Measurements from ENCODE around the gene L1CAM. TPM values are rescaled to one million over a fixed set of nuclear protein-coding genes. Genes with fewer than 3 reads are reported as not detected.

The L1CAM gene
- total RNA-seq, 1 experiment from 2014 or later: 0.30 TPM

DNA sequence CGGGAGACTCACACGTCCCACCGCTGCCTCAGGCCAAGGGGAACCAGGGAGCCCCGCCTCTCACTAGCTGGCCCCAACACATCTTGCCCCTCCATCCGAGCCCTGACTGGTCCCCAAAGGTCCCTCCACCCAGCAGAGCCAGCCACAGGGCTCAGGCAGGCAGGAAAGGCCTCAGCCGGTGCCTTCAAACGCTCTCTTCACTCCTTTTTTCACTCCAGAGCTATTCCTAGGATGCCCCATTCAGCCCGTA is 41.6 kb upstream of the L1CAM start:
- Histone ChIP-seq H3K36me3 (no peaks in the 10 kb centered on the region; the same call in 1 of the 2 replicates), H3K9me3 (no peaks in the 10 kb centered on the region), H3K27me3 (no peaks in the 10 kb centered on the region), H3K4me3 (peak overlapping the region; percentile 71)
- no peak for DNase-seq

DNA sequence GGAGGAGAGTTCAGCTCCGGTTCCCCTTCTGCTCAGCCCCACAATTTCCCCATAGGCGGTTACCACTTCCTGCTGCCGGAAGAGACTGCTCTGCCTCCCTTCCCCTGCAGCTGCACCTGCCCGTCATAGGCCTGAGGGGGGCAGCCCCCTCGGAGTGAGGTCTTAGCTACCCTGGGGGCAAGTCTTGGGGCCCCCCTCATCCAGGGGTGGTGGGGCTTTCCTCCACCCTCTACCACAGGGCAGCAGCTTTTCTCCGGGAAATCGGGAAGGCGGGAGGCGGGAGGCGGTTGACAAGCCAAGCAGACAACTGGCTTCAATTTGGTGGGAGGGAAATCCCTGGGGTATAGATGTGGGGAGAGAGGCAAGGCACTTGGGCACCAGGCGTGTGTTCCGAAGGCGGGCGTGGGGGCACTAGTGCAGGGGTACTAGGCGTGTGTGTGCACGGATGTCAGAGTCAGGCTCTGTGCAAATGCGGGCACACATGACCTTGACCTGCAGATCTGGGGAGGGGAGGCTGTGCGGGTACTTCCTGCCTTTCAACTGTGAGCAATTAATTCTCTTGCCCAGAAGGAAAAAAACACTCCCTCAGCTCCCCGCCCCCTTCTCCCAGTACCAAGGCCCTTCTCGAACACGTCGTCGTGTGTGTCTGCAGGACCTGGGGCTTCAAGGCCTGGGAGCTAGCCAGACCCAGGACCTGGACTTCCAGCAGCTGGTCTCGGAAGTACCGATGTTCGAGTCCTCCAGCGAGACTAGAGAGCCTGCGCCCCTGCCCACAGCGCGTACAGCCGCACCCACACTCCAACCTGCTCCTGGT is 41.1 kb upstream of the L1CAM start:
- H3K4me3 ChIP-seq: peak overlapping the region; percentile 71
- no peaks in the 10 kb centered on the region for H3K9me3 ChIP-seq
- H3K36me3 ChIP-seq: no peaks in the 10 kb centered on the region; the same call in 1 of the 2 replicates
- peak; percentile 49 for DNase-seq
- no peaks in the 10 kb centered on the region for H3K27me3 ChIP-seq

DNA sequence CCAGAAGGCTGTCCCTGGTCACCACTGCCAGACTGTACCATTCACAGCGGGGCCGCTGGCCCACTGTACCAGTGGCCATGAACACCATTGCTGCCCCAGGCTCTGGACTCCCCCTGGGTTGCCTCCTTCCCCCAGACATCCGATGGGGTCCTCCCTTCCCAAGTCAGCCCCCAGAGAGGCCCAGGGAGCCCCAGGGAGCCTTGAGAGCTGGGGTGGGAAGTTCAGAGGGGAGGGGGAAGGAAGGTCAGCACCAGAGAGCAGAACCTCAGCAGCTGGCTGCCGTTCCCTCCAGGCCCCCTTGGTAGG is 40.5 kb upstream of the L1CAM start:
- Histone ChIP-seq H3K27me3 (no peaks in the 10 kb centered on the region), H3K36me3 (no peaks in the 10 kb centered on the region; the same call in 1 of the 2 replicates), H3K4me3 (no peak overlapping the region), H3K9me3 (no peaks in the 10 kb centered on the region)
- DNase-seq: no peak

DNA sequence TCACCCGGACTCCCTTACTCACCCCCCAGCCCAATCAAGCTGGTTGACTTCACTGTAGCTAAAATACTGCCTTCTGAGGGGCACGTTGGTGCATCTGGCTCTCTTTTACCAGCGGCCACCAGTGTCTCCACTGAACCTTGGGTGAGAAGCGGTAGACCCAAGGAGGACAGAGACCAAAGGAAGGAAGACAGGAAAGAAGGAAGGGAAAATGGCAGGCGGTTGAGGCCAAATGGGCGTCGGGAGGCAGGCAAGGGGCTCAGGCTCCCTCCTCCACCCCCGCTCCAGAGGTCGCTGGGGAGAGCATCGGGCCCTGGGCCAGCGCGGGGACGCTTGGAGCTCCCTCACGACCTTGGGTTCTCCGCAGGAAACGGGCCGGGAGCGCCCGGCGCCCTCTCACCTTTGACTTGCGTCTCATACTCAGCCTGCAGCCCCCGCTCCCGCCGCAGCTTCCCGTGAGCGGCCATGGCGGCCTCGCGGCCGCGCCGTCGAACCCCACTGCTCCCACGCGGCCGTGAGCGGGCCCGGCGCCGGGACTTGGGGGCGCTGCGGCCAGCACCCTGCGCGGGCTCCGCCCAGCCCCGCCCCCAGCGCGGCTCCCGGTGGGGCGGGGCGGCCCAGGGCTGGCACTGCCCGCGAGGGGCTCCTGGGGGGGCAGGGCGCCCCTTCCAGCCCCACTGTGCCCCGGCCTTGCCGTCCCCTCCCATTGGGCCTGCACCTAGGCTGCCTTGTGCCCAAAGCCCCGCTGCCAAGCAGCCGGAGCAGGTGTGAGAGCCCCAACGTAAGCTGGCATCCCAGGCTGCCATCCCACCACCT is 40.0 kb upstream of the L1CAM start, which contains the start of gene ARHGAP4:
TSS of gene ARHGAP4 (minus strand) at position 526 of the 813 bp plus-strand sequence. CDS start at position 464, 62 bp downstream.
- no peak for DNase-seq
- peak within 1 kb of the TSS; percentile 71; the same call in 1 of the 2 replicates for H3K4me3 ChIP-seq
- H3K36me3 ChIP-seq: no peaks in the 10 kb centered on the region
- H3K9me3 ChIP-seq: no peaks in the 10 kb centered on the region
- no peaks in the 10 kb centered on the region for H3K27me3 ChIP-seq

DNA sequence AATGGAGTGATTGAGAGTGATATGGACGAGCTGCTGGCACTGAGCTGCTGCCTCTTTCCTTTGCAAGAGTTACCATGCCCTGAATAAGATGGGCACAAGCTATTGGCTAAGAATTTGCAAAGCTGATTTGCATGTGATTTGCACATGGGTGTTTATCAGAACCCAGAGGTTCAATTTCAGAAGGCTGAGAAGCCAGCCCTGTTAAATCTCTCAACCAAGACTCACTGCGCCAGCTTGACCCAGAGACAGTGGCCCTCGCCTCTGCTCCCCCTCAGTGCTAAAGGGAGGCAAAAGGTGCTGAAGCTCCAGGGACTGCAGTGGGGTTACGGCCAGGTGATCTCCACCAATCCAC is 39.4 kb upstream of the L1CAM start:
- Histone ChIP-seq H3K36me3 (no peaks in the 10 kb centered on the region), H3K27me3 (no peaks in the 10 kb centered on the region), H3K4me3 (no peak overlapping the region), H3K9me3 (no peaks in the 10 kb centered on the region)
- DNase-seq: no peak

DNA sequence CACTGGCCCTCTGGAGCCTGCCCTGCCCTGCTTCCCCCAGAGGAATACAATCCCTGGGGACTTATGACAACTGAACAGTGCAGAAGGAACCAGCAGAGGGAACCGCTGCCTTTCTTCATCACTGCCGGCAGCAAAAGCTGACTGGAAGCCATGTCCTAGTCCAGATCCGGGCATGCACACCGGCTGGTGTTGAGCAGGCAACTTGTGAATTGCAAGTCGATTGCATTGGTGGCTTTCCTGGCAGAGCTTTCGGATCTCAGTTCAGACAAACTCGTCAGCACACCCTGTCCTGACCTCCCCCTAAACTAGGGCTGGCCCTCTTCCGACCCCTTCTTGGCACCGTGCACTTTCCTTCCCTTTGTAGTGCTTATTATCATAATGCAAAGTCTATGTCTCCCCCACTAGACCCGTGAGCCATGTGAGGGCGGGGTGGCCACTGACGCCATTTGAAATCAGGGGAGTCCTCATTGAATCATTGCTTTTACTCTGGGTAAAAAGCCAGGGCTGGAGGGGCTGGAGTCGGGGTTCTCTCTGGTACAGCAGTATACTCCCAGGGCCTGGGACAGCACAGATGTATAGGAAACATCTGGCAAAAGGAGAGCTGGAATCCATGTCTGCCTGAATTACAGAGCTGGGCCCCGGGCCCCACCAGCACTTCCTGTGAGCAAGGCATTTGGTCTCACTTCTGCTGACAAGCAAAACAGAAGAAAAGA is 38.3 kb upstream of the L1CAM start:
- no peaks in the 10 kb centered on the region for H3K9me3 ChIP-seq
- no peak for DNase-seq
- H3K27me3 ChIP-seq: no peaks in the 10 kb centered on the region
- H3K4me3 ChIP-seq: no peak overlapping the region
- H3K36me3 ChIP-seq: no peaks in the 10 kb centered on the region

DNA sequence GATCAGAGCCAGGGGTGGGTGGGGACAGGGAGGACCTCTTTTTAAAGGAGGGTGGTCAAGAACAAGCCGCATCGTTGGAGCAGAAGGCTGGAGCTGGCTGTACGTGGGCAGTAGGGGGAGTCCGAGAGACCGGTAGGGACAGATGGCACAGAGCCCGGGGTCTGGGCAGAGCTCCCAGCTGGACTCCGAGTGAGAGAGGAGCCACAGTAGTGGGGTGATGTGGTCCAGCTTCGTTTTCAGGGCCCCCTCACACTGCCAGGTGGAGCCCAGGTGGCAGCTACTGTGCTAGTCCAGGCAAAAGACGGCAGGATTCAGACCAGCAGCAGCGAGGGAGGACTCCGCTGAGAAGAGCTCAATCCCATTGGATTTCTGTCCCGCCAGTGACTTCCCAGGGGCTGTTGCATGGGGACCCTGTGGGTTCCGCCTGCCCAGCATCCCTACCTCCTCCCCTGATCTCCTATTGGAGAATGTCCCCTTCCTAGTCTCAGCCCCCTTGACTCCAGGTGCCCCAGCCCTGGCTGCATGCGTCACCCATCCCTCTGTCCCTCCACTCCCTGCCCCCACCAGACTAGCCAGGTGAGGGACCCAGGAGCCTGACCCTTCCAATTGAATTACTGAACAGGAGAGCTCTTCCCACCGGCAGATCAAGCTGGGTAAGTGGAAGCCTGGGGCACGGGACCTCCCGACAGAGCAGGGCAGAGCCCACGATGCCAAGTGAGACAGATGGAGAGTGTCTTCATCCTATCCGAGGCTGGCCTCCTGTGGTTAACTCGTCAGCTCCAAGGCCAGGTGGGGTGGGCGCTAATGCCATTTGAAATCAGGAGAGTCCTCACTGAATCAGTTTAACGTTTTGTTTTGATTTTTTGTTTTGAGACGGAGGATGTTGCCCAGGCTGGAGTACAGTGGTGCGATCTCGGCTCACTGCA is 37.2 kb upstream of the L1CAM start:
- peak; percentile 69 for DNase-seq
- Histone ChIP-seq H3K4me3 (no peak overlapping the region), H3K9me3 (no peaks in the 10 kb centered on the region)

DNA sequence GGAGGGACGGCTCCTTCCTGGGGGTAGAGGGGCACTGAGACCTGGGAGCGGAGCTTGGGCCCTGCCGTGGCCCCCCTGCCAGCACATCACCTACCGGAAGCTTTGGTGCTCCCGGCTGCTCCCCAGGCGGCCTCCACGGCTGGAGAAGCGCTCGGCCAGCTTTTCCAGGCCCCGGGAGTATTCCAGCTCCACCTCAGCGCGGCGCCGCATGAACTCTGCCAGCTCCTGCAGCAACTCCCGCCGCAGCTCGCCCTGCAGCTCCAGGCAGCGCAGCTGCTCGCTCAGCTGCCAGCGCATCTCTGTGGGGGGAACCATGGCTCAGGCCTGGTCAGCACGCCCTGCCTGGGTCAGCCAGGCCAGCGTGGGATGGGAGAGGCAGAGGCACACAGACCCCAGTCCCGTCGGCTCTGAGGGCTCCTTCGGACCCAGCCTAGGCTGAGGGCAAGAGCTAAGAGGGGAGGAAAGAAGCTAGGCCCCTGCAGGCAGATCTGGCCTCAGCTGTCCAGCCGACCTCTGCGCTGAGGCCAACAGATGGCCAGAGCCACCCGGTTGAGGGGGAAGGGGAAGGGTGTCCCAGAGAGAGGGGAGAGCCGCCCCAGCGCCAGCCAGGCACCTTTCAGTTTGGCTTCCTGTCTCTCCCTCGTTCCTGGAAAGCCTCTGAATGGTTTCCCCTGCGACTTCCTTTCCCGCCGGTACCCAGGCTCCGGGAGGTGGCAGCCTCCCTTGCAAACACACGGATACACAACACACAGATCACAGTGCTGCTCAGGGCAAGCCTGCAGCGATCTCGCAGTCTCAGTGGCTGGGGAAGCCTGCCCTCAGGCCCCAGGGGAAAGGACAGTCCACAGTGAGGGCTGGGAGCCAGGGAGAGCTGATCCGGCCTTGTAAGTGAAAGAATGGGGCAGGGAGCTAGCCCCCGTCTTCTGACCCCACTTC is 35.8 kb upstream of the L1CAM start:
- no peak for DNase-seq
- H3K9me3 ChIP-seq: no peaks in the 10 kb centered on the region
- no peaks in the 10 kb centered on the region for H3K36me3 ChIP-seq
- H3K4me3 ChIP-seq: no peak overlapping the region
- H3K27me3 ChIP-seq: no peaks in the 10 kb centered on the region

More for the DNA sequence above, 37.2 kb upstream of the L1CAM start:
- no peaks in the 10 kb centered on the region for H3K36me3 ChIP-seq
- no peaks in the 10 kb centered on the region for H3K27me3 ChIP-seq

DNA sequence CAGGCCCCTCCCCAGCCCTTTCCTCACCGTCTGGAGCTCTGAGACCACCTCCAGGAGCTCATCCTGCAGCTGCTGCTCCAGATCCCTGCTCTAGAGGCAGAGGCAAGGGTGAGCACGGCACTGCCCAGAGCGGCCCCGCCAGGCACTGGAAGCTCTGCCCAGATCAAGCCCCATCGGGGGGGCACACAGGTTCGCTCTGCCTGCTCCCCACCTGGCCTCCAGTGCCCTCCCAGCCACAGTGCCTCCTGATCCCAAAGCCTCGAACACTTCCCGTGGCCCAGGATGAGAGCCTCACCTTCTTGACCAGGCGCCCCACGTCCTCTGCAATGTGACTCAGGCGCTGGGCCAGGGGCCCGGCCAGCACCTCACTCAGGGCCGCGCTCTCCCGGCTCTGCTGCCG is 35.1 kb upstream of the L1CAM start:
- Histone ChIP-seq H3K36me3 (no peaks in the 10 kb centered on the region), H3K9me3 (no peaks in the 10 kb centered on the region), H3K27me3 (no peaks in the 10 kb centered on the region), H3K4me3 (no peak overlapping the region)
- DNase-seq: no peak

DNA sequence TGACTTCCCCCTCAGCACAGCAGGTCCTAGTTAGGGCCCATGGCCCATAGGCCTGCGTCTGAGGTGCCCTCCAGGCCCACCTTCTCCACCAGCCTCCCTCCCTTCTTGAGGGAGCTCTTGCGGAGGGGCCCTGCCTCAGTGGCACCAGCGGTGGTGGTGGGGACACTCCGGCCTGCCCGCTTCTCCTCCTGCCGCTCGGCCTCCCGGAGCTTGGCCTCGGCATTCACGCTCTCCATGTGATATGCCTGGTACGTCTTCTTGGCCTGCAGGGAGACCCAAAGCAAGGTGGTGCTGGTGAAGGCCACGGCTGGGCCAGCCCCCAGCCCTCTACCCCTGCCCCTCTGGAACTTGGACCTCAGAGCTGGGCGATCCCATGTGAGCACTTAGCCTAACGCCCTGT is 34.6 kb upstream of the L1CAM start:
- Histone ChIP-seq H3K4me3 (no peak overlapping the region), H3K36me3 (no peaks in the 10 kb centered on the region), H3K9me3 (no peaks in the 10 kb centered on the region), H3K27me3 (no peaks in the 10 kb centered on the region)
- no peak for DNase-seq

DNA sequence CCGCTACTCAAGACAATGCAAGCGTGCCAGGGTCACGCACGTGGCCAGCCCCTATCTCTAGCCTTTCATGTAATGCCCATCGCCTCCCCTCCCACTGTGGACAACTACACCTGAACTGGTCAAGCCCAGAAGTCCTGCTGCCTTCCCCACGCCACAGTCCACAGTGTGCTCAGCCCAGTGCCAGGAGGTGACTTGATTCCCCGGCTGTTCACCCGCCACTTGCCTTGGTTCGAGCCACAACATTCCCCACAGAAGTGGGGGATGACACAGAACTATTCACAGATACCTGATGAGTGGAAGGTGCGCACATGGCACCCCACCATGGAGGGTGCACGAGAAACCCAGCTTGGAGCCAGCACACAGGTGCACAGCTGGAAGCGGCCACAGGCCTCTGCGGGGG is 33.3 kb upstream of the L1CAM start:
- H3K9me3 ChIP-seq: no peaks in the 10 kb centered on the region
- no peaks in the 10 kb centered on the region for H3K27me3 ChIP-seq
- DNase-seq: no peak
- H3K36me3 ChIP-seq: no peaks in the 10 kb centered on the region
- no peak overlapping the region for H3K4me3 ChIP-seq

DNA sequence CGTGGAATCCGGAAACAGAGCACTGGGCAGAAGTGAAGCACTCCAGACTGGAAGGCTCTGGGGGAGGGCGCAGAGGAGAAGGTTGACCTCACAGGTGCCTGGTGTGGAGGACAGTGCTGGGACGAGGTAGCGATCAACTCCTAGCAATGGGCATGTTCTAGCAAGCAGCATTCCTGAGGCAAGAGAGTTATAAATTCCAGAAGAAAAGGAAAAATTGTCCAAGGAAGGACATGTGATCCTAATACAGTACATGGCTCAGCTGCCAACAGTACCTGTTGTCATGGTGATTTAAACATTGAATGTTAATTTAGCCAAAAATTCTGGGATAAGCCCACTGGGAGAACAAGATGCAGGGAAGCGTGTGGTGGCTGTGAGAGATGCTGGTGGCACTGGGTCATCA is 31.9 kb upstream of the L1CAM start:
- no peaks in the 10 kb centered on the region for H3K9me3 ChIP-seq
- no peak for DNase-seq
- H3K4me3 ChIP-seq: no peak overlapping the region
- no peaks in the 10 kb centered on the region for H3K27me3 ChIP-seq
- no peaks in the 10 kb centered on the region for H3K36me3 ChIP-seq

DNA sequence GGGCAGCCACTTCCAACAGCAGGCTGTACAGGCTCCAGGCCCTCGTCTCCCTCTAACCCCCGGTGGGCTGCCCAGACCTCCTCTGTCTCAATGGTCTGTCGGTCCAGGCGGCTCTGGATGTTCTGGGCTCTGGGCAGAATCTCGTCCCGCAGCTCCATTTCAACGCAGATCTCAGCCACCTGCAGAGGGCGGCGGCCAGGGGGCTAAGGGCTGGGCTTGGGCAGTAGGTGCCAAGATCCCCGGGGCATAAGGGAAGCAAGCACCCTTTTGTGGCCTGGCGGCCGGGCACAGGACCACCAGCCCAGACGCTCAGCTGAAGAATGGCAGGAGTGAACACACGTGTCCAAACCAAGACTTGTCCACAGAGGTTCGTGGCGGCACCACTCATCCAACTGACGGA is 27.7 kb upstream of the L1CAM start:
- Histone ChIP-seq H3K36me3 (no peaks in the 10 kb centered on the region), H3K9me3 (no peaks in the 10 kb centered on the region), H3K27me3 (no peaks in the 10 kb centered on the region), H3K4me3 (no peak overlapping the region)
- DNase-seq: no peak

DNA sequence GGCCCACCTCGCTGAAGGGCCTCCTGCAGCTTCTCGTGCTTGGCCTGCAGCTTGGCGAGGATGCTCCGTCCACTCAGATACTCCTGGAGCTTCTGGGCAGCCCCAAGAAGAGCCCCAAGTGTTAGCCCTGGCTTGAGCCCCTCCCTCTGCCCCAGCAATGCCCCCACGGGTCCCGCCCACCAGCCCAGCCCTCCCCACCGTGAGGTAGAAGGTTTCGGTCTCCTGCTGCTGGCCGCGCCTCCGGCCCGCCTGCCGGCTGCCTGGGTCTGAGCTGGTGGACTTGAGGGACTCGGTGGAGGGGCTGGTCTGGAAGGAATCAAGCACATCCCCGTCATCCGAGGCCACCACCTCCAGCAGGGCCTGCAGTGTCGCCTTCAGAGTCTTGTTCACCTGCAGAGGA is 27.2 kb upstream of the L1CAM start:
- H3K9me3 ChIP-seq: no peaks in the 10 kb centered on the region
- no peaks in the 10 kb centered on the region for H3K36me3 ChIP-seq
- DNase-seq: no peak
- no peak overlapping the region for H3K4me3 ChIP-seq
- H3K27me3 ChIP-seq: no peaks in the 10 kb centered on the region

DNA sequence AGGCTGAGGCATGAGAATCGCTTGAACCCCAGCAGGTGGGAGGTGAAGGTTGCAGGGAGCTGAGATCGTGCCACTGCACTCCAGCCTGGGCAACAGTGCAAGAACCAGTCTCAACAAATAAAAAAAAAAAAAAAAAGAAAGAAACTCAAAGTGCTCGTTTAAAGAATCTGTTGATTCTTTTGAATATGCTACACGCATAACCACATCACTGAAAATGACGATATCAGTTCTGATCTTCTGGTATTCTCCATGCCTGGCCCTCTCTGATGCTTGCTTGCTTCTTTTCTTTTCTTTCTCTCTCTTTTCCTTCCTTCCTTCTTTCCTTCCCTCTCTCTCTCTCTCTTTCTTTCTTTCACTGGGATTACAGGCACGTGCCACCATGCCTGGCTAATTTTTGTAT is 25.8 kb upstream of the L1CAM start:
- no peak for DNase-seq
- Histone ChIP-seq H3K36me3 (no peaks in the 10 kb centered on the region), H3K4me3 (no peak overlapping the region), H3K27me3 (no peaks in the 10 kb centered on the region), H3K9me3 (no peaks in the 10 kb centered on the region)

DNA sequence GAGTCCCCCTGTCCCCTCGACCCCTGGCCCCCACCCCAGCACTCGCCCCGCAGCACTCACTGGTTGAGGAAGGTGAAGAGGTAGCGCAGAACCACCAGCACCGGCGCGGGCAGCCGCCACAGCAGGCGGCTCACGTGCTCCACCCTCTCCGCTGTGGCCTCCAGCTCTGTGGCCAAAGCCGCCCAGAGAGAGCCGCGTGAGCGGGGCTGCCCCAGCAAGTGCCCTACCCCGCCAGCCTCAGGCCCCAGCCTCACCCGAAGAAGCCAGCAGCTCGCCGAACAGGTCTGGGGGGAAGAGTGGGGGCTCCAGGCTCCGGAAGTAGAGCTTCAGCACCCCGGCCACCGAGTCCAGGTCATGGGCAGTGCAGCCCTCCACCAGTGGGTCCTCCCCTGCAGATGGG is 24.5 kb upstream of the L1CAM start:
- Histone ChIP-seq H3K27me3 (no peaks in the 10 kb centered on the region), H3K4me3 (no peak overlapping the region), H3K36me3 (no peaks in the 10 kb centered on the region), H3K9me3 (no peaks in the 10 kb centered on the region)
- DNase-seq: no peak
